T-cell (primary cell): ENCODE data around the gene RNF11. TPM values are rescaled to one million over a fixed set of nuclear protein-coding genes. Genes with fewer than 3 reads are reported as not detected.

Source experiments
- ATAC-seq, 4 experiments: fragments of 200-7000 bp in 3 of 4; fragments of 150-1000 bp in 1 of 4; cut with Tn5 transposase; replicated peaks in 1 of 4; 1 replicate in 3 of 4; 2 replicates in 1 of 4; pipeline ENCODE4 v1.10.0; 2021; ENCODE audit warnings: moderate library complexity in 3 of 4, mild to moderate bottlenecking in 2 of 4, moderate number of reproducible peaks in 1 of 4
- CTCF ChIA-PET, 2 donors: fragments of 300-600 bp; sonication (Branson Sonifier 250); formaldehyde crosslinking; loops; one replicate each; lab custom pipeline; 2022; ENCODE audit warnings: antibody characterized with exemption in 2 of 2; lab: Charles Lee
- POLR2A ChIA-PET, 2 donors: fragments of 300-600 bp; sonication (Branson Sonifier 250); formaldehyde crosslinking; loops; one replicate each; lab custom pipeline; 2022; ENCODE audit warnings: antibody characterized with exemption in 2 of 2; lab: Charles Lee
- DNase-seq, 35 experiments: peaks; one replicate each; pipeline versions ENCODE4 v3.0.0 to v3.0.0-alpha.2; 2013 to 2023
- H3K27ac ChIP-seq: one replicate; pipeline ENCODE4 v1.5.1; 2013; ENCODE audit warnings: low read length
- H3K27me3 ChIP-seq, 2 experiments: replicated peaks in 1 of 2; 1 replicate in 1 of 2; 2 replicates in 1 of 2; pipeline versions ENCODE4 v1.6.1 to v1.7.0; 2013; ENCODE audit warnings: low read length in 1 of 2, mixed read lengths in 1 of 2; ENCODE audit not compliant: control insufficient read depth in 2 of 2, insufficient read depth in 2 of 2; ENCODE audit errors: extremely low read depth in 1 of 2
- H3K36me3 ChIP-seq, 2 donors: 1 replicate in 1 of 2; 2 replicates in 1 of 2; pipeline versions ENCODE4 v1.6.1 to v1.7.0; 2013; ENCODE audit warnings: low read length in 1 of 2; ENCODE audit not compliant: control insufficient read depth in 2 of 2, insufficient read depth in 1 of 2; ENCODE audit errors: extremely low read depth in 1 of 2
- H3K4me1 ChIP-seq, 2 experiments: 1 replicate in 1 of 2; 2 replicates in 1 of 2; pipeline versions ENCODE4 v1.6.1 to v1.7.0; 2013; ENCODE audit warnings: low read length in 2 of 2, mixed read lengths in 1 of 2; ENCODE audit not compliant: insufficient read depth in 2 of 2, control insufficient read depth in 1 of 2; ENCODE audit errors: extremely low read depth in 1 of 2
- H3K4me3 ChIP-seq, 2 donors: 1 replicate in 1 of 2; 2 replicates in 1 of 2; pipeline versions ENCODE4 v1.5.1 to v1.7.0; 2013; ENCODE audit warnings: mild to moderate bottlenecking in 2 of 2, low read length in 1 of 2, moderate library complexity in 1 of 2; ENCODE audit not compliant: control insufficient read depth in 1 of 2; ENCODE audit errors: extremely low read depth in 1 of 2
- H3K9me3 ChIP-seq: 2 replicates; pipeline ENCODE4 v1.7.0; 2013
- H3K27ac Mint-ChIP-seq, 2 donors: one replicate each; pipeline ENCODE4 v1.8.0; 2020 to 2021; ENCODE audit warnings: mild to moderate bottlenecking in 2 of 2, mixed read lengths in 2 of 2
- H3K27me3 Mint-ChIP-seq, 2 donors: one replicate each; pipeline ENCODE4 v1.8.0; 2021 to 2022; ENCODE audit warnings: mixed read lengths in 2 of 2
- H3K36me3 Mint-ChIP-seq: one replicate; pipeline ENCODE4 v1.8.0; 2021; ENCODE audit warnings: mixed read lengths
- H3K4me1 Mint-ChIP-seq, 3 donors: one replicate each; pipeline ENCODE4 v1.8.0; 2020 to 2022; ENCODE audit warnings: mixed read lengths in 3 of 3, mild to moderate bottlenecking in 1 of 3
- H3K4me3 Mint-ChIP-seq, 3 donors: one replicate each; pipeline ENCODE4 v1.8.0; 2020 to 2022; ENCODE audit warnings: mild to moderate bottlenecking in 3 of 3, mixed read lengths in 3 of 3, moderate library complexity in 3 of 3
- H3K9me3 Mint-ChIP-seq, 3 donors: one replicate each; pipeline ENCODE4 v1.8.0; 2020 to 2022; ENCODE audit warnings: mixed read lengths in 3 of 3
- WGBS: methylation state at CpG from one replicate; pipeline ENCODE4 v1.1.5; 2013; ENCODE audit warnings: missing lambda C conversion rate; ENCODE audit not compliant: insufficient coverage; 5-methylcytosine and 5-hydroxymethylcytosine counted together
- total RNA-seq, 35 experiments: library from RNA in 6 of 35; stranded (reverse) in 6 of 35; fragments of 120-200 nt in 1 of 35; gene quantifications; one replicate each; pipeline versions ENCODE4 v1.2.1 to v1.2.4 and lab custom pipeline; 2013 to 2026

Gene RNF11
- total RNA-seq, 5 donors from 2014 or later (not counting 1 experiment from before 2014, with no cell fraction given) = 33.3 to 66.0 (median 39.8) TPM

DNA sequence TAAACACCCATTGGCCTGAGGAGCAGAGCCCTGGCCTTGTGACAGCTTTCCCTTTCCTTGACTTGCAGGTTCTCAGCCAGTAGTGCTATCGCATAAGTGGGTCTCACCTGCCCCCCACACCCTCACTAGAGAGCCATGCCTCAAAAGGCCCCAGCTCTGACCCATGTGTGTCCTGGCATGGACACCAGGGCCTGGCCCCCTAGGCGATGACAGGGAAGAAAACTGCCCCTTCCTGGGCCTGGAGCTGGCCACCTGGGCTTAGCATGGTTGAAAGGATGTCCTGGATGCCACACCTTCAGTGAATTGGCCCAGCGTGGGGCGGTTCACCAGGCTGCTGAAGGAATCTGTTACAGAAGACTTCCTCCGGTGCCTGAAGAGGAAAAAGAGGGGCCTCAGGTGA, 75.8 kb downstream of the RNF11 start:
- H3K27me3 Mint-ChIP-seq = no peaks in the 10 kb centered on the region
- CTCF ChIA-PET = no interaction called here
- 80% methylated on average over 1 of the region's 5 CpGs for whole genome bisulfite sequencing
- no peak for ATAC-seq
- Histone ChIP-seq H3K36me3 (no peaks in the 10 kb centered on the region), H3K4me3 (no peak overlapping the region), H3K9me3 (no peaks in the 10 kb centered on the region), H3K27me3 (no peaks in the 10 kb centered on the region), H3K4me1 (no peaks in the 10 kb centered on the region), H3K27ac (no peak overlapping the region)
- H3K4me1 Mint-ChIP-seq = peaks cover 4 to 11% (median 8%) of the 10 kb centered on the region in 3 donors
- DNase-seq = no peak
- H3K27ac Mint-ChIP-seq = no peak overlapping the region
- no peaks in the 10 kb centered on the region for H3K9me3 Mint-ChIP-seq
- H3K36me3 Mint-ChIP-seq = no peaks in the 10 kb centered on the region
- POLR2A ChIA-PET = no interaction called here
- H3K4me3 Mint-ChIP-seq = no peak overlapping the region

DNA sequence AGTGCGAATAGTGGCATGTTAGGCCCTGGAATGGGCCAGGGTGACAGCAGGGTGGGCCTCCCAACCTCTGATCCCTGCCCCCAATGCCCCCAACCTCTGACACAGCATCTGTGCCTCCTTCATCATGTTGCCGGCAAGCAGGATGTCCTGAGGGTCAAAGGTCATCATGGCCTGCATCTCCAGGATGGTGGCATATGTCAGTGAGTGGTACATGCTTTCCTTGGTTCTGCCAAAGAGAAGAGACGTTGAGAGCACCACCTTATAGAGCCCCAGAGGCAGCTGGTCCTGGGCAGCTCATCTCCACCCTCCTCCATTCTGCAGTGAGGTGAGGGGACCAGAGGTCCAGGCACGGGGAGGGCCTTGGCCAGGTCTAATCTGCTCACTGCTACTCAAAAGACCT, 76.6 kb downstream of the RNF11 start:
- no peaks in the 10 kb centered on the region for H3K4me1 ChIP-seq
- peaks cover 4 to 11% (median 8%) of the 10 kb centered on the region in 3 donors for H3K4me1 Mint-ChIP-seq
- WGBS = 100% methylated on average over 1 of the region's 4 CpGs
- no peak overlapping the region for H3K27ac Mint-ChIP-seq
- H3K9me3 ChIP-seq = no peaks in the 10 kb centered on the region
- no peaks in the 10 kb centered on the region for H3K27me3 Mint-ChIP-seq
- no peaks in the 10 kb centered on the region for H3K36me3 ChIP-seq
- H3K4me3 ChIP-seq = no peak overlapping the region
- ChIA-PET CTCF (no interaction called here), POLR2A (no interaction called here)
- ATAC-seq (no peak), DNase-seq (no peak)
- H3K36me3 Mint-ChIP-seq = no peaks in the 10 kb centered on the region
- H3K27ac ChIP-seq = no peak overlapping the region
- H3K4me3 Mint-ChIP-seq = no peak overlapping the region
- H3K27me3 ChIP-seq = no peaks in the 10 kb centered on the region
- H3K9me3 Mint-ChIP-seq = no peaks in the 10 kb centered on the region

DNA sequence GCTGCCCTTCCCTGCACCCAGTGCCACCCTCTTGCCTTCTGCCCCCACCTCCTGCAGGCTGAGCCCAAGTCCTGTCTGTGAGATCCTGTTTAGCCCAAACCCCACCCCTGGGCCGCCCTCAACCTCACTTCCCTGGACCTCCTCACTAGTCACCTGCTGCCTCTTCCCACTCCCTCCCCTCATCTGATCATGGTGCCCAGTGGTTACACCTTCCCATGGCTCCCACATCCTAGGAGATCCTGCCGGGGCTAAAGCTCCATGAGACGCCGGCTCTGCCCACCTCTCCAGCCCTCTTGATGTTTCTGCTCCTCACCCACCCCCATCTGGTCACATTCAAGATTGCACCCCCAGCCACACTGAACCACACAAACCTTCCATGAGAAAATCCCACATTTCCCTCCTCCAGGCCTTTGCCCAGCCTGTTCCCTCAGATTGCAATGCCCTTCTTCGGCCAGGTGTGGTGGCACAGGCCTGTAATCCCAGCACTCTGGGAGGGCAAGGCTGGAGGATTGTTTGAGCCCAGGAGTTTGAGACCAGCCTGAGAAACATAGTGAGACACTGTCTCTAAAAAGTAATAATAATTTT, 77.3 kb downstream of the RNF11 start:
- no peak overlapping the region for H3K27ac ChIP-seq
- ATAC-seq (no peak), DNase-seq (no peak)
- Mint-ChIP-seq H3K4me3 (no peak overlapping the region), H3K27ac (no peak overlapping the region), H3K27me3 (no peaks in the 10 kb centered on the region), H3K9me3 (no peaks in the 10 kb centered on the region), H3K36me3 (no peaks in the 10 kb centered on the region), H3K4me1 (peaks cover 4 to 11% (median 8%) of the 10 kb centered on the region in 3 donors)
- H3K36me3 ChIP-seq = no peaks in the 10 kb centered on the region
- ChIA-PET CTCF (no interaction called here), POLR2A (no interaction called here)
- H3K27me3 ChIP-seq = peaks cover 0 to 1% of the 10 kb centered on the region in 2 experiments
- no peaks in the 10 kb centered on the region for H3K9me3 ChIP-seq
- WGBS = 94% methylated on average over 4 of the region's 5 CpGs
- no peak overlapping the region for H3K4me3 ChIP-seq
- no peaks in the 10 kb centered on the region for H3K4me1 ChIP-seq

DNA sequence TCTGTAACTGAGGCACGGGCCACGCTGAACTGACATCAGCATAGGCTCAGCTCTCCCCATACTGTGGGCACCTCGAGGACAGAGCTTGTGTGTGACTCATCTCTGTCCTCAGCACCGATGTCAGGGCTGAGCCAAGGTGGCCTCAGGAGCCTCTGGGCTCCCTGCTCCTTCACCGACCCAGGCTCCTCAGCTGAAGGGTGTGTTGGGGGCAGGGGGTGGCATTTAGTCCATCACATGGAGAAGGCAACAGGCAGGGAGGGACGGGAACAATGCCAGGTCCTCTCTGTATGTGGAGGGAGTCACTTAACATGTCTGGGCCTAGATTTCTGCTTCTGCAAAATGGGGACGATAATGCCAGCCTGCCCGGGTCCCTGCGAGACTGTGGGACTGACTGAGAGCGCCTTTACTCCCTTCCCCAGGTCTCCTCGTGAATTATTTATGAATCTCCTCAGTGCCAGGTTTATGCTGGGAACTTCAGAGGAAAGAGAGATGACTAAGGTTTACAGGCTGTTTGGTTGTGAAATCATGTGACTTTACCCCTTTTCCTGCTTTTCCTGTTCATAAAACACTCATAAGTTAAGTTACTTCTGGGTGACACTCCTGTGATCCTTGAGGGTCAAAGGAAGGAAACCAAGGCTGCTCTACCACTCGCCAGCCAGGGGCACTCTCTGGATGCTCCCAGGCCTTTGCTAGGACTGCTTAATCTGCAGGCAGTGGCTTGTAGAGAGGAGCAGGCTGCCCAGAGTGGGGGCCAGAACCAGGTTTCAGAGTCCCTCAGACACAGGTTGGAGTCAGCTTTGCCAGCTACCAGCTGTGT, 78.1 kb downstream of the RNF11 start:
- no peaks in the 10 kb centered on the region for H3K9me3 ChIP-seq
- no peaks in the 10 kb centered on the region for H3K4me1 ChIP-seq
- H3K36me3 Mint-ChIP-seq = no peaks in the 10 kb centered on the region
- no peak overlapping the region for H3K4me3 ChIP-seq
- H3K27ac ChIP-seq = no peak overlapping the region
- no peak for DNase-seq
- H3K27me3 Mint-ChIP-seq = no peaks in the 10 kb centered on the region
- POLR2A ChIA-PET = no interaction called here
- H3K27me3 ChIP-seq = peaks cover 0 to 3% of the 10 kb centered on the region in 2 experiments
- no peak overlapping the region for H3K4me3 Mint-ChIP-seq
- ATAC-seq = no peak
- no peaks in the 10 kb centered on the region for H3K9me3 Mint-ChIP-seq
- H3K27ac Mint-ChIP-seq = peak overlapping the region in 1 of 2 donors; percentile 64
- CTCF ChIA-PET = no interaction called here
- no peaks in the 10 kb centered on the region for H3K36me3 ChIP-seq
- H3K4me1 Mint-ChIP-seq = peaks cover 4 to 11% (median 8%) of the 10 kb centered on the region in 3 donors
- 50% methylated on average over 7 of the region's 12 CpGs for WGBS

DNA sequence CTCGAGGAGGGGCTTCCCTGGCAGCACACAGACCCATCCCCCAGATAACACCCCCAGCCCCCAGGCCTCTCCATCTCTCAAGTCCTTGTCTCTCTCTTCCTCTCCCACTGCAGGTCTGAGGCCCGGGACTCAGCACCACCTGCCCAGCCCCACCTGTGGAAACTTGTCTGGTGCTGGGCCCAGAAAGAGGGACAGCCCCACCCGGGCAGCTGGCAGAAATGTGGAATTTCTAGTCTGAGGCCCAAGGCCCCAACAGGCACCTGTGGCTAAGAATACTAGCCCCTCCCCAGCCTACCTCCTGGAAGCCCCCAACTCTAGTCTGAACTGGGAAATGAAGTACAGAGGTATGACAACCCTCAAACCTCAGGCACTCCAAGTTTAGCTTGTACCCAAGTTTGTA, 78.9 kb downstream of the RNF11 start:
- WGBS = 72% methylated on average over 3 of the region's 3 CpGs
- POLR2A ChIA-PET = no interaction called here
- Mint-ChIP-seq H3K27me3 (no peaks in the 10 kb centered on the region), H3K27ac (no peak overlapping the region), H3K4me1 (peaks cover 4 to 11% (median 8%) of the 10 kb centered on the region in 3 donors), H3K4me3 (no peak overlapping the region), H3K9me3 (no peaks in the 10 kb centered on the region), H3K36me3 (no peaks in the 10 kb centered on the region)
- DNase-seq (no peak), ATAC-seq (no peak)
- Histone ChIP-seq H3K27me3 (peaks cover 0 to 3% of the 10 kb centered on the region in 2 experiments), H3K36me3 (no peaks in the 10 kb centered on the region), H3K27ac (no peak overlapping the region), H3K4me1 (no peaks in the 10 kb centered on the region), H3K9me3 (no peaks in the 10 kb centered on the region), H3K4me3 (no peak overlapping the region)
- CTCF ChIA-PET = no interaction called here

DNA sequence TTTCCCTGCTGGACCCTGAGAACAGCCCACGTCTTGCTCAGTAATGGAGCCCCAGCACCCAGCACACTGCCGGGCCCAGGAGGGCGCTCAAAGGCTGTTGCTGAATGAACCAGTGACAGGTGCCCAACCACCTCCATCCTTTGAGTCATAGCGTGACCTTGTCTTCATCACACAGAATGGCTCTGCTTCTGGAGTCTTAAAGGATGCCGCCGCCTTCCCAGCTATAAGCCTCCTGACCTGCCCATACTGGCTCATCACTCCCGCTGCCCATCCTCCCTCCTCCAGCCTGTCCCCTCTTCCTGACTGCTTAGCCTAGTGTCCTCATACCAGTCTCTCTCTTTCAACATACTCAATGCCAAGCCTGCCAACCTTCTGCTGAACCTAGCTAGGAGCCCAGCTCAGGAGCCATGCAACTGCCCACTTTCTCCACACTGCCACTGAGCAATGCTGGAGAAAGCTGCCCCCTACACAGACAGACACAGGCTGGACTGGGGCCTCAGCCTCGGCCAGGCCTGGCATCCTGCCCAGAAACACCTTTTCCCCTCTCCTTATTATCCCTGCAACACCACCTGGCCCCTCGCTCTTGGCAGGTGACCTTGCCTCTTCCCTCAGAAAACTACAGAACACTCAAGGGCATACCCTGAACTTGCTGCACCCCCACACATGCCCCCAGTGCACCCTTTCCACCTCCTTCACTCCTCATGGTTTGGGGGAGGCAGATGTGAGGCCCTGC, 80.2 kb downstream of the RNF11 start:
- peaks cover 0 to 3% of the 10 kb centered on the region in 2 experiments for H3K27me3 ChIP-seq
- CTCF ChIA-PET = no interaction called here
- no peaks in the 10 kb centered on the region for H3K27me3 Mint-ChIP-seq

More for the DNA sequence above, 80.2 kb downstream of the RNF11 start:
- no peaks in the 10 kb centered on the region for H3K4me1 ChIP-seq
- Mint-ChIP-seq H3K4me3 (no peak overlapping the region), H3K4me1 (peaks cover 4 to 5% (median 4%) of the 10 kb centered on the region in 3 donors), H3K9me3 (no peaks in the 10 kb centered on the region), H3K36me3 (no peaks in the 10 kb centered on the region), H3K27ac (no peak overlapping the region)
- no peaks in the 10 kb centered on the region for H3K36me3 ChIP-seq
- ATAC-seq (no peak), DNase-seq (peak in 1 of 35 experiments; percentile 14)
- POLR2A ChIA-PET = no interaction called here
- H3K9me3 ChIP-seq = no peaks in the 10 kb centered on the region
- H3K27ac ChIP-seq = no peak overlapping the region
- 91% methylated on average over 9 of the region's 9 CpGs for WGBS
- H3K4me3 ChIP-seq = no peak overlapping the region
